Panc1 (cell line): Measurements from ENCODE around the gene AACS.

ENCODE experiments used
- POLR2AphosphoS5 ChIP-seq: IDR thresholded peaks from 2 replicates; pipeline ENCODE4 v1.6.1; 2012; ENCODE audit warnings: mild to moderate bottlenecking, low read depth, low read length, moderate library complexity
- TF ChIP-seq, protein P1 (sequence below): fragments of 450-650 bp; IDR thresholded peaks from 2 replicates; pipeline ENCODE4 v1.5.1; 2017; ENCODE audit warnings: mild to moderate bottlenecking
- TF ChIP-seq, protein P2 (sequence below), 2 experiments: IDR thresholded peaks; 2 replicates each; pipeline ENCODE4 v1.6.1; 2011 to 2012; ENCODE audit warnings: low read depth in 2 of 2, control low read depth in 1 of 2, low read length in 1 of 2, mild to moderate bottlenecking in 1 of 2, moderate library complexity in 1 of 2; ENCODE audit not compliant: insufficient read depth in 1 of 2

DNA sequence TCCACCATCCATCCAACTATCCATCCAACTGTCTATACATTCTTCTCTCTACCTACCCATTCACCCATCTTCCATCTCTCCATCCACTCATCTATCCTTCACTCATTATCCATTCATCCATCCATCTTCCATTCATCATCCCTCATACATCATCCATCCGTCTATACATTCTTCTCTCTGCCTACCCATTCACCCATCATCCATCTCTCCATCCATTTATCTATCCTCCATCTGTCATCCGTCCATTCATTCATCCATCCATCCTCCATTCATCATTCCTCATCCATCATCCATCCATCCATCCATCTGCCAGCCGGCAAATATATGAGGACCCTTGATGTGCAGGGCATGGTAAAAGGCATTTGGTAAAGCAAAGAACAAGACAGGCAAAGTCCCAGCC, 25.2 kb downstream of the AACS start:
- TF ChIP-seq, protein P1, sequence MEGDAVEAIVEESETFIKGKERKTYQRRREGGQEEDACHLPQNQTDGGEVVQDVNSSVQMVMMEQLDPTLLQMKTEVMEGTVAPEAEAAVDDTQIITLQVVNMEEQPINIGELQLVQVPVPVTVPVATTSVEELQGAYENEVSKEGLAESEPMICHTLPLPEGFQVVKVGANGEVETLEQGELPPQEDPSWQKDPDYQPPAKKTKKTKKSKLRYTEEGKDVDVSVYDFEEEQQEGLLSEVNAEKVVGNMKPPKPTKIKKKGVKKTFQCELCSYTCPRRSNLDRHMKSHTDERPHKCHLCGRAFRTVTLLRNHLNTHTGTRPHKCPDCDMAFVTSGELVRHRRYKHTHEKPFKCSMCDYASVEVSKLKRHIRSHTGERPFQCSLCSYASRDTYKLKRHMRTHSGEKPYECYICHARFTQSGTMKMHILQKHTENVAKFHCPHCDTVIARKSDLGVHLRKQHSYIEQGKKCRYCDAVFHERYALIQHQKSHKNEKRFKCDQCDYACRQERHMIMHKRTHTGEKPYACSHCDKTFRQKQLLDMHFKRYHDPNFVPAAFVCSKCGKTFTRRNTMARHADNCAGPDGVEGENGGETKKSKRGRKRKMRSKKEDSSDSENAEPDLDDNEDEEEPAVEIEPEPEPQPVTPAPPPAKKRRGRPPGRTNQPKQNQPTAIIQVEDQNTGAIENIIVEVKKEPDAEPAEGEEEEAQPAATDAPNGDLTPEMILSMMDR, result no peak
- TF ChIP-seq, protein P2, sequence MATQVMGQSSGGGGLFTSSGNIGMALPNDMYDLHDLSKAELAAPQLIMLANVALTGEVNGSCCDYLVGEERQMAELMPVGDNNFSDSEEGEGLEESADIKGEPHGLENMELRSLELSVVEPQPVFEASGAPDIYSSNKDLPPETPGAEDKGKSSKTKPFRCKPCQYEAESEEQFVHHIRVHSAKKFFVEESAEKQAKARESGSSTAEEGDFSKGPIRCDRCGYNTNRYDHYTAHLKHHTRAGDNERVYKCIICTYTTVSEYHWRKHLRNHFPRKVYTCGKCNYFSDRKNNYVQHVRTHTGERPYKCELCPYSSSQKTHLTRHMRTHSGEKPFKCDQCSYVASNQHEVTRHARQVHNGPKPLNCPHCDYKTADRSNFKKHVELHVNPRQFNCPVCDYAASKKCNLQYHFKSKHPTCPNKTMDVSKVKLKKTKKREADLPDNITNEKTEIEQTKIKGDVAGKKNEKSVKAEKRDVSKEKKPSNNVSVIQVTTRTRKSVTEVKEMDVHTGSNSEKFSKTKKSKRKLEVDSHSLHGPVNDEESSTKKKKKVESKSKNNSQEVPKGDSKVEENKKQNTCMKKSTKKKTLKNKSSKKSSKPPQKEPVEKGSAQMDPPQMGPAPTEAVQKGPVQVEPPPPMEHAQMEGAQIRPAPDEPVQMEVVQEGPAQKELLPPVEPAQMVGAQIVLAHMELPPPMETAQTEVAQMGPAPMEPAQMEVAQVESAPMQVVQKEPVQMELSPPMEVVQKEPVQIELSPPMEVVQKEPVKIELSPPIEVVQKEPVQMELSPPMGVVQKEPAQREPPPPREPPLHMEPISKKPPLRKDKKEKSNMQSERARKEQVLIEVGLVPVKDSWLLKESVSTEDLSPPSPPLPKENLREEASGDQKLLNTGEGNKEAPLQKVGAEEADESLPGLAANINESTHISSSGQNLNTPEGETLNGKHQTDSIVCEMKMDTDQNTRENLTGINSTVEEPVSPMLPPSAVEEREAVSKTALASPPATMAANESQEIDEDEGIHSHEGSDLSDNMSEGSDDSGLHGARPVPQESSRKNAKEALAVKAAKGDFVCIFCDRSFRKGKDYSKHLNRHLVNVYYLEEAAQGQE (IDR thresholded peaks at IDR 0.05; ENCODE audit: insufficient read depth in 1 of 2, low read depth in 2 of 2, low read length in 1 of 2), result no peak
- no peak for TF ChIP-seq POLR2AphosphoS5
